B cell (primary cell): ENCODE results near the gene PRKCB. TPM values are rescaled to one million over a fixed set of nuclear protein-coding genes. Genes with fewer than 3 reads are reported as not detected.

ENCODE experiments used
- ATAC-seq: fragments of 200-7000 bp; cut with Tn5 transposase; one replicate; pipeline ENCODE4 v1.10.0; 2021; ENCODE audit warnings: low read depth, mild to moderate bottlenecking, moderate number of reproducible peaks, moderate library complexity
- CTCF ChIA-PET: fragments of 350-600 bp; sonication (Branson Sonifier 250); formaldehyde crosslinking; loops from one replicate; lab custom pipeline; 2021; ENCODE audit warnings: antibody characterized with exemption, inconsistent platforms; lab: Charles Lee
- POLR2A ChIA-PET: fragments of 350-600 bp; sonication (Branson Sonifier 250); formaldehyde crosslinking; loops from one replicate; lab custom pipeline; 2021; ENCODE audit warnings: antibody characterized with exemption; lab: Charles Lee
- DNase-seq: peaks from one replicate; pipeline ENCODE4 v3.0.0; 2013
- H2AFZ ChIP-seq: 2 replicates; pipeline ENCODE4 v1.6.1; 2012; ENCODE audit warnings: mild to moderate bottlenecking, low read depth, low read length; ENCODE audit not compliant: insufficient read depth, poor library complexity, severe bottlenecking
- H3K27ac ChIP-seq, 2 donors: 1 replicate in 1 of 2; 2 replicates in 1 of 2; pipeline ENCODE4 v1.5.1; 2012 to 2013; ENCODE audit warnings: low read length in 2 of 2, mild to moderate bottlenecking in 2 of 2, moderate library complexity in 1 of 2
- H3K27me3 ChIP-seq, 4 experiments: fragments of 200-600 bp in 1 of 4; sonication (generic) in 1 of 4; replicated peaks in 1 of 4; 1 replicate in 2 of 4; 2 replicates in 2 of 4; pipeline versions ENCODE4 v1.6.1 to v1.7.0; 2013 to 2016; ENCODE audit warnings: low read length in 3 of 4, mild to moderate bottlenecking in 2 of 4, mixed read lengths in 1 of 4, moderate library complexity in 1 of 4; ENCODE audit not compliant: insufficient read depth in 4 of 4, control insufficient read depth in 3 of 4; ENCODE audit errors: control extremely low read depth in 1 of 4
- H3K36me3 ChIP-seq, 2 experiments: replicated peaks in 1 of 2; 1 replicate in 1 of 2; 2 replicates in 1 of 2; pipeline versions ENCODE4 v1.6.1 to v1.7.1; 2013; ENCODE audit warnings: low read length in 1 of 2; ENCODE audit not compliant: insufficient read depth in 2 of 2, control insufficient read depth in 1 of 2; ENCODE audit errors: control extremely low read depth in 1 of 2, extremely low read depth in 1 of 2
- H3K4me1 ChIP-seq, 2 donors: fragments of 200-600 bp in 1 of 2; sonication (generic) in 1 of 2; 1 replicate in 1 of 2; 2 replicates in 1 of 2; pipeline versions ENCODE4 v1.5.1 to v1.6.1; 2013 to 2017; ENCODE audit warnings: low read length in 2 of 2; ENCODE audit not compliant: control insufficient read depth in 2 of 2, insufficient read depth in 2 of 2
- H3K4me2 ChIP-seq: replicated peaks from 2 replicates; pipeline ENCODE3; 2012; ENCODE audit warnings: mild to moderate bottlenecking, low read depth, low read length; ENCODE audit not compliant: poor library complexity, severe bottlenecking
- H3K4me3 ChIP-seq, 5 experiments: fragments of 200-600 bp in 1 of 5; sonication (generic) in 1 of 5; 1 replicate in 3 of 5; 2 replicates in 2 of 5; pipeline versions ENCODE4 v1.5.1 to v1.7.0; 2011 to 2016; ENCODE audit warnings: low read length in 4 of 5, mild to moderate bottlenecking in 4 of 5, low read depth in 2 of 5, control low read depth in 1 of 5, moderate library complexity in 1 of 5; ENCODE audit not compliant: insufficient read depth in 1 of 5; ENCODE audit errors: control extremely low read depth in 1 of 5, extremely low read depth in 1 of 5
- H3K79me2 ChIP-seq: fragments of 200-600 bp; sonication (generic); one replicate; pipeline ENCODE4 v1.6.0; 2016; ENCODE audit warnings: low read length; ENCODE audit not compliant: control insufficient read depth, insufficient read depth
- H3K9ac ChIP-seq: fragments of 200-600 bp; sonication (generic); 2 replicates; pipeline ENCODE4 v1.6.1; 2017; ENCODE audit warnings: mild to moderate bottlenecking, low read length, moderate library complexity
- H3K9me3 ChIP-seq, 3 donors: one replicate each; pipeline versions ENCODE4 v1.6.1 to v1.7.1; 2013; ENCODE audit warnings: low read length in 2 of 3; ENCODE audit not compliant: control insufficient read depth in 2 of 3, insufficient read depth in 1 of 3; ENCODE audit errors: control extremely low read depth in 1 of 3
- H4K20me1 ChIP-seq: 2 replicates; pipeline ENCODE4 v1.6.0; 2012; ENCODE audit warnings: mild to moderate bottlenecking, low read length; ENCODE audit not compliant: insufficient read depth, control insufficient read depth, poor library complexity, severe bottlenecking
- H3K27ac Mint-ChIP-seq: one replicate; pipeline ENCODE4 v1.8.0; 2021; ENCODE audit warnings: mixed read lengths
- H3K27me3 Mint-ChIP-seq: one replicate; pipeline ENCODE4 v1.8.0; 2021; ENCODE audit warnings: mixed read lengths
- H3K4me1 Mint-ChIP-seq: one replicate; pipeline ENCODE4 v1.8.0; 2021; ENCODE audit warnings: mixed read lengths
- H3K4me3 Mint-ChIP-seq: one replicate; pipeline ENCODE4 v1.8.0; 2021; ENCODE audit warnings: mixed read lengths
- H3K9me3 Mint-ChIP-seq: one replicate; pipeline ENCODE4 v1.8.0; 2022; ENCODE audit warnings: mixed read lengths; ENCODE audit not compliant: insufficient read depth
- EZH2 ChIP-seq: IDR thresholded peaks from 2 replicates; pipeline ENCODE4 v1.6.1; 2012; ENCODE audit warnings: borderline replicate concordance, low read depth, mild to moderate bottlenecking, moderate library complexity, low read length; ENCODE audit not compliant: insufficient read depth, poor library complexity, severe bottlenecking
- WGBS: methylation state at CpG from one replicate; pipeline ENCODE4 v1.1.5; 2013; ENCODE audit warnings: missing lambda C conversion rate; ENCODE audit not compliant: insufficient coverage; 5-methylcytosine and 5-hydroxymethylcytosine counted together
- intact Hi-C: fragments of 100-400 bp; cut with micrococcal nuclease; formaldehyde crosslinking; loops from one replicate; pipeline ENCODE4 v1.10.0; 2022
- polyA plus RNA-seq: library from polyadenylated mRNA; depleted of rRNA; stranded (reverse); fragments of >200 nt; gene quantifications from 2 replicates; pipeline ENCODE4 v1.2.3, GENCODE V29; 2012
- total RNA-seq, 2 donors: library from RNA; stranded (reverse); fragments of 120-200 nt in 1 of 2; gene quantifications; 1 replicate in 1 of 2; 2 replicates in 1 of 2; pipeline versions ENCODE4 v1.2.3 to v1.2.4, GENCODE V29; 2013 to 2022
- TF ChIP-seq, protein P1 (sequence below): fragments of 200-600 bp; IDR thresholded peaks from one replicate; pipeline ENCODE4 v1.8.0; 2022; ENCODE audit warnings: antibody characterized with exemption, mild to moderate bottlenecking

The PRKCB gene
- total and polyA plus RNA-seq, 2 donors (not counting 1 experiment from before 2014, with no cell fraction given) = 106 to 373 TPM

DNA sequence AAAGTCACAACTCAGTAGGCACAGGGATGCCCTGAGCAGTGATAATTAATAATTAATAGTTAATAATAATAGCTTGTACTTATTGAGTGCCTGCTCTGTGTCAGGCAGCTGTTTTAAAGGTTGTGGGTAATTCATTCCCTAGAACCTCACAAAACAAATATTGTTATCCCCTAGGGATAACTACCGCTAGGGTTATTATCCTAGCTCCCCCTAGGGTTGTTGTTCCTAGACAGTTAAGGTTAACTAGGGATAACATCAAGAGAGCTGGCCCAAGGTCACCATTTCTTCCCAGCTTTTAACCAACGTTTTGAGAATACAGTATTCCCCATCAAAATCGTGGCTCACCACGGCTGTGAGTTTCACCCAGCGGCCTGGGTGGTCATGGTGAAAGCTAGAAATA lies 180.1 kb downstream of the PRKCB start:
- Histone ChIP-seq H3K4me3 (no peak overlapping the region), H3K27me3 (no peaks in the 10 kb centered on the region), H3K79me2 (peaks cover 68% of the 10 kb centered on the region), H3K9ac (no peak overlapping the region), H3K4me1 (peaks cover 86 to 95% of the 10 kb centered on the region in 2 donors), H3K27ac (peak overlapping the region in 1 of 2 donors; percentile 77), H4K20me1 (no peaks in the 10 kb centered on the region), H3K4me2 (peak overlapping the region; percentile 75), H3K9me3 (no peaks in the 10 kb centered on the region), H2AFZ (no peak overlapping the region), H3K36me3 (peaks cover 0 to 20% of the 10 kb centered on the region in 2 experiments)
- ATAC-seq = no peak
- peaks cover 88% of the 10 kb centered on the region for H3K4me1 Mint-ChIP-seq
- TF ChIP-seq, protein P1, sequence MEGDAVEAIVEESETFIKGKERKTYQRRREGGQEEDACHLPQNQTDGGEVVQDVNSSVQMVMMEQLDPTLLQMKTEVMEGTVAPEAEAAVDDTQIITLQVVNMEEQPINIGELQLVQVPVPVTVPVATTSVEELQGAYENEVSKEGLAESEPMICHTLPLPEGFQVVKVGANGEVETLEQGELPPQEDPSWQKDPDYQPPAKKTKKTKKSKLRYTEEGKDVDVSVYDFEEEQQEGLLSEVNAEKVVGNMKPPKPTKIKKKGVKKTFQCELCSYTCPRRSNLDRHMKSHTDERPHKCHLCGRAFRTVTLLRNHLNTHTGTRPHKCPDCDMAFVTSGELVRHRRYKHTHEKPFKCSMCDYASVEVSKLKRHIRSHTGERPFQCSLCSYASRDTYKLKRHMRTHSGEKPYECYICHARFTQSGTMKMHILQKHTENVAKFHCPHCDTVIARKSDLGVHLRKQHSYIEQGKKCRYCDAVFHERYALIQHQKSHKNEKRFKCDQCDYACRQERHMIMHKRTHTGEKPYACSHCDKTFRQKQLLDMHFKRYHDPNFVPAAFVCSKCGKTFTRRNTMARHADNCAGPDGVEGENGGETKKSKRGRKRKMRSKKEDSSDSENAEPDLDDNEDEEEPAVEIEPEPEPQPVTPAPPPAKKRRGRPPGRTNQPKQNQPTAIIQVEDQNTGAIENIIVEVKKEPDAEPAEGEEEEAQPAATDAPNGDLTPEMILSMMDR = no peak
- TF ChIP-seq EZH2 = no peak
- no peak for DNase-seq
- peak overlapping the region; percentile 37 for H3K4me3 Mint-ChIP-seq
- no peaks in the 10 kb centered on the region for H3K27me3 Mint-ChIP-seq
- intact Hi-C loops = loop anchor here (2.0 kb wide), 1 partner anchor 65 kb away; no protein-coding TSS in a partner anchor
- H3K27ac Mint-ChIP-seq = peak overlapping the region; percentile 83
- POLR2A ChIA-PET = interaction anchor here (0.6 to 1.8 kb wide), 4 partner anchors 10 to 487 kb away, joined by 3 to 6 read pairs (median 3); no protein-coding TSS in a partner anchor
- H3K9me3 Mint-ChIP-seq = no peaks in the 10 kb centered on the region
- CTCF ChIA-PET = interaction anchor here (0.9 to 22.7 kb wide), 13 partner anchors 10 to 337 kb away, joined by 3 to 493 read pairs (median 4); partner anchors contain the start of genes PLK1 and PRKCB
- 90% methylated on average over 3 of the region's 5 CpGs for WGBS

DNA sequence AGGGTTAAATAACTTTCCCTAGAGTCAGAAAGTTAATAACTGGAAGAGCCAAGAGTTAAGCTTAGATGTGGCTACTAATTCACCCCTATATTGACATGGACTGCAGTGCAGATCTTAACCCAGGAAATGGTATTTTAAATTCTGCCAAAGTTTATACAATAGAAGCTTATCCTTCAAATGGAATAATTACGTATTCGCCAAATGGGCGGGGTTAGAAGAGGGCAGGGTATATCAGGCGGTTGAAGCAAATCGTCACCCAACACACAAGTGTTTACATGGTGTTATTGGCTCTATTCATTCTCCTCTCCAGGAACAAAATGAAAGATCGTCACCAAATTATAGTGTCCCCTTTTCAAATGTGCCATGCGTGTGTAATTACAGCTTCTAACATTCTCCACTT lies 182.7 kb downstream of the PRKCB start:
- peaks cover 5% of the 10 kb centered on the region for H4K20me1 ChIP-seq
- CTCF ChIA-PET = interaction anchor here (0.6 to 22.7 kb wide), 5 partner anchors 7 to 215 kb away, joined by 4 to 493 read pairs (median 68); no protein-coding TSS in a partner anchor

More for the DNA sequence above, 182.7 kb downstream of the PRKCB start:
- H3K36me3 ChIP-seq = peaks cover 0 to 6% of the 10 kb centered on the region in 2 experiments
- no peaks in the 10 kb centered on the region for H3K9me3 Mint-ChIP-seq
- ATAC-seq (no peak), DNase-seq (no peak)
- H3K27me3 Mint-ChIP-seq = no peaks in the 10 kb centered on the region
- peaks cover 70 to 90% of the 10 kb centered on the region in 2 donors for H3K4me1 ChIP-seq
- peaks cover 81% of the 10 kb centered on the region for H3K4me1 Mint-ChIP-seq
- H3K79me2 ChIP-seq = peaks cover 64% of the 10 kb centered on the region
- H3K27me3 ChIP-seq = no peaks in the 10 kb centered on the region
- H3K4me2 ChIP-seq = no peak overlapping the region
- no peak overlapping the region for H2AFZ ChIP-seq
- peaks cover 0 to 7% (median 0%) of the 10 kb centered on the region in 3 donors for H3K9me3 ChIP-seq
- TF ChIP-seq EZH2 = no peak
- TF ChIP-seq, protein P1 = no peak
- WGBS = 100% methylated on average over 5 of the region's 7 CpGs
- peak overlapping the region in 1 of 2 donors; percentile 52 for H3K27ac ChIP-seq
- no peak overlapping the region for H3K4me3 ChIP-seq
- H3K4me3 Mint-ChIP-seq = peak overlapping the region; percentile 51
- POLR2A ChIA-PET = no interaction called here
- H3K9ac ChIP-seq = no peak overlapping the region
- H3K27ac Mint-ChIP-seq = peak overlapping the region; percentile 86
- intact Hi-C loops = no loop called here
